IMR-90 (cell line): ENCODE data around the gene EDIL3.

Experiments
- MXI1 ChIP-seq: IDR thresholded peaks from 2 replicates; pipeline ENCODE4 v1.6.1; 2012; ENCODE audit warnings: low read depth, mild to moderate bottlenecking, low read length, moderate library complexity, borderline replicate concordance
- POLR2A ChIP-seq: IDR thresholded peaks from 2 replicates; pipeline ENCODE4 v1.6.1; 2012; ENCODE audit warnings: mild to moderate bottlenecking, low read depth, low read length
- RCOR1 ChIP-seq: IDR thresholded peaks from 2 replicates; pipeline ENCODE4 v1.6.1; 2012; ENCODE audit warnings: mild to moderate bottlenecking, low read length, improper control_type of control experiment; ENCODE audit not compliant: insufficient replicate concordance
- TF ChIP-seq, protein P1 (sequence below): conservative IDR thresholded peaks from 2 replicates; pipeline ENCODE4 v1.5.1; 2012; ENCODE audit warnings: mild to moderate bottlenecking, low read depth, low read length, improper control_type of control experiment

DNA sequence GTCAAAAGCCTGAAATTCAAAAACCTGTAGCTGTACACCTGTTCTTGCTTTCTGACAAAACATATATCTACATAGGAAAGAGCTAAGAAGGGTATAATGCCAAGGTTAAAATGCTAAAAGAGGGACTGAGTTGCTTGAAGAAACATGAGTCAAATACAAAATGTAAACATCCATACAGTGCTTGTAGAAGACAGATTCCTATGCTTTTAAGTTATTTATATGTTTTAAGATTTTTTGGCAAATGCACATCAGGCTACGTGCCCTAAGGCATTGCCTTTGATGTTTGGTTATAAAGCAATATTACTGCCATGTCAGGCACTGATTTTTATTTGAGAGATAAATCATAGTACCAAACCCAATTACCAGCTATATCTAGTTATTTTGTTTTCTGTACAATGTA is 269.0 kb downstream of the EDIL3 start:
- TF ChIP-seq MXI1 (no peak), POLR2A (no peak), RCOR1 (no peak)
- TF ChIP-seq, protein P1, sequence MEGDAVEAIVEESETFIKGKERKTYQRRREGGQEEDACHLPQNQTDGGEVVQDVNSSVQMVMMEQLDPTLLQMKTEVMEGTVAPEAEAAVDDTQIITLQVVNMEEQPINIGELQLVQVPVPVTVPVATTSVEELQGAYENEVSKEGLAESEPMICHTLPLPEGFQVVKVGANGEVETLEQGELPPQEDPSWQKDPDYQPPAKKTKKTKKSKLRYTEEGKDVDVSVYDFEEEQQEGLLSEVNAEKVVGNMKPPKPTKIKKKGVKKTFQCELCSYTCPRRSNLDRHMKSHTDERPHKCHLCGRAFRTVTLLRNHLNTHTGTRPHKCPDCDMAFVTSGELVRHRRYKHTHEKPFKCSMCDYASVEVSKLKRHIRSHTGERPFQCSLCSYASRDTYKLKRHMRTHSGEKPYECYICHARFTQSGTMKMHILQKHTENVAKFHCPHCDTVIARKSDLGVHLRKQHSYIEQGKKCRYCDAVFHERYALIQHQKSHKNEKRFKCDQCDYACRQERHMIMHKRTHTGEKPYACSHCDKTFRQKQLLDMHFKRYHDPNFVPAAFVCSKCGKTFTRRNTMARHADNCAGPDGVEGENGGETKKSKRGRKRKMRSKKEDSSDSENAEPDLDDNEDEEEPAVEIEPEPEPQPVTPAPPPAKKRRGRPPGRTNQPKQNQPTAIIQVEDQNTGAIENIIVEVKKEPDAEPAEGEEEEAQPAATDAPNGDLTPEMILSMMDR = no peak
